Right lobe of liver (tissue), 4 donors: ENCODE measurements around the gene KLRC2.
"Not testable (repeated sequence)": the region's sequence is repeated elsewhere in the genome, so short reads cannot be mapped to it uniquely, and the experiment has no call there.

Experiments used
- POLR2A ChIP-seq: fragments of 450-650 bp; IDR thresholded peaks from one replicate; pipeline ENCODE4 v1.6.1; 2017; ENCODE audit warnings: antibody characterized with exemption, mild to moderate bottlenecking
- TF ChIP-seq, protein P1 (sequence below), 4 donors: fragments of 200-600 bp in 3 of 4; fragments of 450-650 bp in 1 of 4; IDR thresholded peaks; one replicate each; pipeline versions ENCODE4 v1.5.1 to v1.8.0; 2016 to 2022; ENCODE audit warnings: antibody characterized with exemption in 4 of 4, mild to moderate bottlenecking in 2 of 4
- donor health status: DM: no; HTN: no; CAD: no.
- donor health status: DM: no; HTN: no; CAD: no.
- donor health status: DM: no; HTN: yes; CAD: no.

DNA sequence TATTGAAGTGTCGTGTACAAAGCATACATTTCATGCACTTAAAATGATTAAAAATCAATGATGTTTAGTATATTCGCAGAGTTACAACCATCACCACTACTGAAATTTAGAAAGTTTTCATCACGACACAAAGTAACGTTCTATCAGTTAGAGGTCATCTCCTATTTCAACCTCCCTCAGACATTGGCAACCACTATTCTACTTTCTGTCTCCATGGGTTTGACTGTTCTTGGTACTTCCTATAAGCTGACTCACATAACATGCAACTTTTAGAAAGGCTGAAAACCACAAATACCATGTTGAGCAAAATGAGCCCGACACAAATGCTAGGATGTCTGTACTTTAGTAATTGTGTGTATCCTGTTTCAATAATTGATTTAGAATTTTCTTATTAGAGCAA is 10.2 kb upstream of the KLRC2 start:
- TF ChIP-seq, protein P1, sequence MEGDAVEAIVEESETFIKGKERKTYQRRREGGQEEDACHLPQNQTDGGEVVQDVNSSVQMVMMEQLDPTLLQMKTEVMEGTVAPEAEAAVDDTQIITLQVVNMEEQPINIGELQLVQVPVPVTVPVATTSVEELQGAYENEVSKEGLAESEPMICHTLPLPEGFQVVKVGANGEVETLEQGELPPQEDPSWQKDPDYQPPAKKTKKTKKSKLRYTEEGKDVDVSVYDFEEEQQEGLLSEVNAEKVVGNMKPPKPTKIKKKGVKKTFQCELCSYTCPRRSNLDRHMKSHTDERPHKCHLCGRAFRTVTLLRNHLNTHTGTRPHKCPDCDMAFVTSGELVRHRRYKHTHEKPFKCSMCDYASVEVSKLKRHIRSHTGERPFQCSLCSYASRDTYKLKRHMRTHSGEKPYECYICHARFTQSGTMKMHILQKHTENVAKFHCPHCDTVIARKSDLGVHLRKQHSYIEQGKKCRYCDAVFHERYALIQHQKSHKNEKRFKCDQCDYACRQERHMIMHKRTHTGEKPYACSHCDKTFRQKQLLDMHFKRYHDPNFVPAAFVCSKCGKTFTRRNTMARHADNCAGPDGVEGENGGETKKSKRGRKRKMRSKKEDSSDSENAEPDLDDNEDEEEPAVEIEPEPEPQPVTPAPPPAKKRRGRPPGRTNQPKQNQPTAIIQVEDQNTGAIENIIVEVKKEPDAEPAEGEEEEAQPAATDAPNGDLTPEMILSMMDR (IDR thresholded peaks at IDR 0.05): not testable (repeated sequence)
- TF ChIP-seq POLR2A: not testable (repeated sequence)
